RWPE2 (cell line): ENCODE measurements around the gene TTC39A.
A peak's percentile ranks its signal among the peaks of the same experiment; 100 is the strongest.

ENCODE experiments used
- ATAC-seq: fragments of 200-7000 bp; cut with Tn5 transposase; 3 replicates; pipeline ENCODE4 v1.9.1; 2021; ENCODE audit warnings: low read depth
- DNase-seq: peaks from one replicate; pipeline ENCODE4 v3.0.0-alpha.2; 2020; ENCODE audit warnings: low spot score
- H3K27ac ChIP-seq: fragments of 450-650 bp; 2 replicates; pipeline ENCODE4 v1.5.1; 2017; ENCODE audit warnings: mild to moderate bottlenecking; ENCODE audit not compliant: poor library complexity, severe bottlenecking
- H3K27me3 ChIP-seq: fragments of 250-450 bp; sonication (Bioruptor Pico); 2 replicates; pipeline ENCODE4 v1.5.1; 2021; ENCODE audit warnings: mild to moderate bottlenecking, moderate library complexity; ENCODE audit not compliant: insufficient read depth, poor library complexity, severe bottlenecking
- H3K36me3 ChIP-seq: fragments of 250-450 bp; sonication (Bioruptor Pico); 2 replicates; pipeline ENCODE4 v1.5.1; 2020; ENCODE audit warnings: low read depth, mild to moderate bottlenecking, moderate library complexity
- H3K4me1 ChIP-seq: fragments of 250-450 bp; sonication (Bioruptor Pico); 2 replicates; pipeline ENCODE4 v1.5.1; 2021; ENCODE audit warnings: mild to moderate bottlenecking, moderate library complexity; ENCODE audit not compliant: insufficient read depth, poor library complexity, severe bottlenecking
- H3K4me3 ChIP-seq: fragments of 250-450 bp; sonication (Bioruptor Pico); 2 replicates; pipeline ENCODE4 v1.5.1; 2021; ENCODE audit warnings: mild to moderate bottlenecking, moderate library complexity; ENCODE audit not compliant: severe bottlenecking
- H3K9me3 ChIP-seq: fragments of 250-450 bp; sonication (Bioruptor Pico); 2 replicates; pipeline ENCODE4 v1.5.1; 2021; ENCODE audit warnings: mild to moderate bottlenecking, moderate library complexity; ENCODE audit not compliant: severe bottlenecking
- CTCF ChIP-seq: fragments of 450-650 bp; IDR thresholded peaks from one replicate; pipeline ENCODE4 v1.5.1; 2017; ENCODE audit warnings: mild to moderate bottlenecking, moderate library complexity; ENCODE audit not compliant: poor library complexity, severe bottlenecking

The TTC39A gene

GRCh38 chr1:51345300-51345687, 14.9 kb upstream of the TTC39A start:
- Histone ChIP-seq H3K4me3 (no peak overlapping the region), H3K36me3 (no peaks in the 10 kb centered on the region), H3K4me1 (no peaks in the 10 kb centered on the region), H3K27ac (no peak overlapping the region), H3K27me3 (peaks cover 12% of the 10 kb centered on the region), H3K9me3 (no peaks in the 10 kb centered on the region)
- DNase-seq (no peak), ATAC-seq (no peak)
- no peak for TF ChIP-seq CTCF

GRCh38 chr1:51344602-51345299, 14.4 kb upstream of the TTC39A start:
- Histone ChIP-seq H3K36me3 (no peaks in the 10 kb centered on the region), H3K4me3 (peak overlapping the region; percentile 24), H3K9me3 (no peaks in the 10 kb centered on the region), H3K27ac (no peak overlapping the region), H3K4me1 (no peaks in the 10 kb centered on the region), H3K27me3 (peaks cover 12% of the 10 kb centered on the region)
- peak; percentile 35 for TF ChIP-seq CTCF
- ATAC-seq (peak; percentile 69), DNase-seq (no peak)

GRCh38 chr1:51344276-51344601, 13.9 kb upstream of the TTC39A start:
- Histone ChIP-seq H3K27ac (no peak overlapping the region), H3K27me3 (peaks cover 12% of the 10 kb centered on the region), H3K4me3 (no peak overlapping the region), H3K4me1 (no peaks in the 10 kb centered on the region), H3K9me3 (no peaks in the 10 kb centered on the region), H3K36me3 (no peaks in the 10 kb centered on the region)
- TF ChIP-seq CTCF, result no peak
- ATAC-seq (no peak), DNase-seq (no peak)

- no peak overlapping the region for H3K4me3 ChIP-seq
- H3K4me1 ChIP-seq, result no peaks in the 10 kb centered on the region
- no peak for TF ChIP-seq CTCF
- H3K9me3 ChIP-seq, result no peaks in the 10 kb centered on the region
- peaks cover 12% of the 10 kb centered on the region for H3K27me3 ChIP-seq
- no peaks in the 10 kb centered on the region for H3K36me3 ChIP-seq
- DNase-seq (no peak), ATAC-seq (no peak)
- no peak overlapping the region for H3K27ac ChIP-seq
Observed at GRCh38 chr1:51343624-51344023, 13.3 kb upstream of the TTC39A start.

- Histone ChIP-seq H3K4me3 (no peak overlapping the region), H3K27me3 (peaks cover 12% of the 10 kb centered on the region), H3K36me3 (no peaks in the 10 kb centered on the region), H3K27ac (no peak overlapping the region), H3K4me1 (no peaks in the 10 kb centered on the region), H3K9me3 (no peaks in the 10 kb centered on the region)
- TF ChIP-seq CTCF, result no peak
- no peak for DNase-seq
- no peak for ATAC-seq
Observed at GRCh38 chr1:51342591-51343206, 12.3 kb upstream of the TTC39A start.
